GM10847 (cell line): ENCODE results near the gene GPAT3.

Source experiments
- POLR2A ChIP-seq: IDR thresholded peaks from 2 replicates; pipeline ENCODE4 v1.6.1; 2011; ENCODE audit not compliant: insufficient read length; ENCODE audit errors: extremely low read depth

GPAT3 gene

GRCh38 chr4:83535520-83536361, at the start of gene GPAT3:
Gene GPAT3 (plus strand): TSS chr4:83536108. CDS start chr4:83536623, 515 bp downstream.
- TF ChIP-seq POLR2A, result no peak

GRCh38 chr4:83486457-83487129, 49.3 kb upstream of the GPAT3 start:
- no peak for TF ChIP-seq POLR2A

- no peak for TF ChIP-seq POLR2A
Measured at GRCh38 chr4:83489711-83490326, 46.1 kb upstream of the GPAT3 start.

- TF ChIP-seq POLR2A, result no peak
Measured at GRCh38 chr4:83490876-83491450, 44.9 kb upstream of the GPAT3 start.

GRCh38 chr4:83498187-83498586, 37.7 kb upstream of the GPAT3 start:
- TF ChIP-seq POLR2A, result no peak

- no peak for TF ChIP-seq POLR2A
Measured at GRCh38 chr4:83503974-83504373, 31.9 kb upstream of the GPAT3 start.

- no peak for TF ChIP-seq POLR2A
Measured at GRCh38 chr4:83504503-83504902, 31.4 kb upstream of the GPAT3 start.

GRCh38 chr4:83504996-83505395, 30.9 kb upstream of the GPAT3 start:
- no peak for TF ChIP-seq POLR2A

- TF ChIP-seq POLR2A, result no peak
Measured at GRCh38 chr4:83510442-83510841, 25.5 kb upstream of the GPAT3 start.

GRCh38 chr4:83516042-83516772, 19.7 kb upstream of the GPAT3 start:
- TF ChIP-seq POLR2A, result no peak

GRCh38 chr4:83522239-83522638, 13.7 kb upstream of the GPAT3 start:
- TF ChIP-seq POLR2A, result no peak

- no peak for TF ChIP-seq POLR2A
Measured at GRCh38 chr4:83527671-83528070, 8.2 kb upstream of the GPAT3 start.

- no peak for TF ChIP-seq POLR2A
Measured at GRCh38 chr4:83536362-83537272, 709 bp downstream of the GPAT3 start.

- TF ChIP-seq POLR2A, result no peak
Measured at GRCh38 chr4:83542225-83542624, 6.3 kb downstream of the GPAT3 start.
